Spleen (tissue), 11 donors: ENCODE results near the gene ECI1. TPM values are rescaled to one million over a fixed set of nuclear protein-coding genes. Genes with fewer than 3 reads are reported as not detected.

ENCODE experiments used
- DNase-seq: peaks from one replicate; pipeline ENCODE4 v3.0.0-alpha.2; 2020
- H3K27ac ChIP-seq, 8 donors: fragments of 200-600 bp; sonication (generic) in 7 of 8; 1 replicate in 4 of 8; 2 replicates in 4 of 8; pipeline versions ENCODE4 v1.5.0 to v1.8.0; 2016 to 2021; ENCODE audit warnings: inconsistent platforms in 4 of 8, mild to moderate bottlenecking in 4 of 8, moderate library complexity in 1 of 8
- H3K27me3 ChIP-seq, 7 donors: fragments of 200-600 bp; sonication (generic) in 6 of 7; replicated peaks in 1 of 7; 1 replicate in 4 of 7; 2 replicates in 3 of 7; pipeline versions ENCODE4 v1.5.0 to v1.8.0; 2016 to 2021; ENCODE audit warnings: inconsistent platforms in 3 of 7, mild to moderate bottlenecking in 1 of 7
- H3K36me3 ChIP-seq, 6 donors: fragments of 200-600 bp; sonication (generic) in 5 of 6; 1 replicate in 4 of 6; 2 replicates in 2 of 6; pipeline versions ENCODE4 v1.5.0 to v1.8.0; 2016 to 2021; ENCODE audit warnings: inconsistent platforms in 2 of 6
- H3K4me1 ChIP-seq, 6 donors: fragments of 200-600 bp; sonication (generic) in 5 of 6; 1 replicate in 3 of 6; 2 replicates in 3 of 6; pipeline versions ENCODE4 v1.5.0 to v1.8.0; 2016 to 2021; ENCODE audit warnings: inconsistent platforms in 3 of 6
- H3K4me3 ChIP-seq, 8 donors: fragments of 200-600 bp; sonication (generic) in 7 of 8; 1 replicate in 4 of 8; 2 replicates in 4 of 8; pipeline versions ENCODE4 v1.5.0 to v1.8.0; 2016 to 2021; ENCODE audit warnings: inconsistent platforms in 4 of 8, mild to moderate bottlenecking in 4 of 8, moderate library complexity in 2 of 8
- H3K9me3 ChIP-seq, 8 donors: fragments of 200-600 bp; sonication (generic) in 7 of 8; 1 replicate in 4 of 8; 2 replicates in 4 of 8; pipeline versions ENCODE4 v1.5.0 to v1.8.0; 2016 to 2021; ENCODE audit warnings: inconsistent platforms in 4 of 8
- POLR2A ChIP-seq, 3 donors: fragments of 450-650 bp; IDR thresholded peaks; one replicate each; pipeline ENCODE4 v1.5.1; 2017; ENCODE audit warnings: antibody characterized with exemption in 3 of 3, mild to moderate bottlenecking in 1 of 3
- POLR2AphosphoS5 ChIP-seq, 3 donors: sonication (generic); formaldehyde crosslinking; IDR thresholded peaks; one replicate each; pipeline ENCODE4 v1.5.1; 2017; ENCODE audit warnings: antibody characterized with exemption in 3 of 3
- WGBS, 5 donors: extraction: QIAGEN DNeasy Blood & Tissue Kit in 3 of 5; methylation state at CpG; one replicate each; pipeline versions ENCODE4 v1.1.5 to v1.1.7; 2013 to 2018; 5-methylcytosine and 5-hydroxymethylcytosine counted together
- intact Hi-C: fragments of 100-400 bp; cut with DNase I; formaldehyde crosslinking; loops from one replicate; pipeline ENCODE4 v1.15.0; 2023; ENCODE audit warnings: low total_unique reads
- polyA plus RNA-seq, 3 donors: library from polyadenylated mRNA; stranded (reverse); fragments of 200-250 nt; gene quantifications; one replicate each; pipeline ENCODE4 v1.2.1, GENCODE V29; 2013
- total RNA-seq, 7 donors: library from RNA; depleted of rRNA in 3 of 7; stranded (reverse); fragments of >200 nt in 3 of 7; fragmentation: NEBNext Ultra II Directional in 4 of 7; extraction: Animal tissue kit (Norgen Biotek cat#: 25700) in 4 of 7; gene quantifications; one replicate each; pipeline versions ENCODE4 v1.1.0 to v1.2.1, GENCODE V29; 2016 to 2021
- TF ChIP-seq, protein P1 (sequence below), 11 experiments: fragments of 200-600 bp in 7 of 11; fragments of 450-650 bp in 4 of 11; sonication (generic) in 4 of 11; IDR thresholded peaks in 8 of 11; conservative IDR thresholded peaks in 3 of 11; 1 replicate in 7 of 11; 2 replicates in 4 of 11; pipeline versions ENCODE4 v1.4.0 to v1.8.0; 2016 to 2021; ENCODE audit warnings: antibody characterized with exemption in 11 of 11, inconsistent platforms in 4 of 11, mild to moderate bottlenecking in 1 of 11
- donor health status: healthy with polysubstance abuse.
- donor health status: DM: no; HTN: no; CAD: no; lungs with moderate emphysema.
- donor health status: DM: no; HTN: no; CAD: no.
- donor health status: Bipolar disorder and iron deficiency.
- donor health status: healthy.
- donor health status: DM: no; HTN: no; CAD: no.
- donor health status: DM: yes; HTN: yes; CAD: no.

The ECI1 gene
- total and polyA plus RNA-seq, 10 donors, result 20.6 to 54.8 (median 34.0) TPM

DNA sequence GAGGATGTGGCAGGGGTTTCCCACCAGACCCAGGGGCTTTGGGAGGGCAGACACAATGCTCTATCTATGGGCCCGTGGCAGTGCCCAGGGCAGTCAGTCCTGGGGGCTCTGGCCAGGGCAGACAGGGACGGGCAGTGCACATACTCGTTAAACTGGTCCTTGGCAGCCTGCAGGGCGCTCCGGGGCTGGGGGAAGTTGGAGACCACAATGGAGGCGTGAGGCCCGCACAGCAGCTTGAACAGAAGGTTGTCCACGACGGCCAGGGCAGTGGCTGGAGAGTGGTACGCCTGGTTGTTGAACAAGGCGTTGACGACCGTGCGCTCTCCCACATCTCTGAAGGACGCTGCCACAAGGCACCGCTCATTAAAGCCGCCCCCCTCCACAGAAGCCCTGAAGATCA lies 35.2 kb upstream of the ECI1 start:
- no peaks in the 10 kb centered on the region for H3K9me3 ChIP-seq
- H3K4me3 ChIP-seq, result no peak overlapping the region
- no peak overlapping the region for H3K27ac ChIP-seq
- intact Hi-C loops, result no loop called here
- DNase-seq, result no peak
- 78 to 92% (median 88%) methylated on average over 15 to 17 of the region's 17 CpGs for WGBS, 5 donors
- peaks cover 0 to 81% (median 11%) of the 10 kb centered on the region in 6 donors for H3K36me3 ChIP-seq
- H3K27me3 ChIP-seq, result no peaks in the 10 kb centered on the region
- no peak for TF ChIP-seq POLR2AphosphoS5 (IDR thresholded peaks at IDR 0.05)
- TF ChIP-seq, protein P1, sequence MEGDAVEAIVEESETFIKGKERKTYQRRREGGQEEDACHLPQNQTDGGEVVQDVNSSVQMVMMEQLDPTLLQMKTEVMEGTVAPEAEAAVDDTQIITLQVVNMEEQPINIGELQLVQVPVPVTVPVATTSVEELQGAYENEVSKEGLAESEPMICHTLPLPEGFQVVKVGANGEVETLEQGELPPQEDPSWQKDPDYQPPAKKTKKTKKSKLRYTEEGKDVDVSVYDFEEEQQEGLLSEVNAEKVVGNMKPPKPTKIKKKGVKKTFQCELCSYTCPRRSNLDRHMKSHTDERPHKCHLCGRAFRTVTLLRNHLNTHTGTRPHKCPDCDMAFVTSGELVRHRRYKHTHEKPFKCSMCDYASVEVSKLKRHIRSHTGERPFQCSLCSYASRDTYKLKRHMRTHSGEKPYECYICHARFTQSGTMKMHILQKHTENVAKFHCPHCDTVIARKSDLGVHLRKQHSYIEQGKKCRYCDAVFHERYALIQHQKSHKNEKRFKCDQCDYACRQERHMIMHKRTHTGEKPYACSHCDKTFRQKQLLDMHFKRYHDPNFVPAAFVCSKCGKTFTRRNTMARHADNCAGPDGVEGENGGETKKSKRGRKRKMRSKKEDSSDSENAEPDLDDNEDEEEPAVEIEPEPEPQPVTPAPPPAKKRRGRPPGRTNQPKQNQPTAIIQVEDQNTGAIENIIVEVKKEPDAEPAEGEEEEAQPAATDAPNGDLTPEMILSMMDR (IDR thresholded peaks at IDR 0.05 in 8 of 11, conservative IDR thresholded peaks at IDR 0.05 in 3 of 11), result no peak
- TF ChIP-seq POLR2A (IDR thresholded peaks at IDR 0.05), result no peak
- no peaks in the 10 kb centered on the region for H3K4me1 ChIP-seq

DNA sequence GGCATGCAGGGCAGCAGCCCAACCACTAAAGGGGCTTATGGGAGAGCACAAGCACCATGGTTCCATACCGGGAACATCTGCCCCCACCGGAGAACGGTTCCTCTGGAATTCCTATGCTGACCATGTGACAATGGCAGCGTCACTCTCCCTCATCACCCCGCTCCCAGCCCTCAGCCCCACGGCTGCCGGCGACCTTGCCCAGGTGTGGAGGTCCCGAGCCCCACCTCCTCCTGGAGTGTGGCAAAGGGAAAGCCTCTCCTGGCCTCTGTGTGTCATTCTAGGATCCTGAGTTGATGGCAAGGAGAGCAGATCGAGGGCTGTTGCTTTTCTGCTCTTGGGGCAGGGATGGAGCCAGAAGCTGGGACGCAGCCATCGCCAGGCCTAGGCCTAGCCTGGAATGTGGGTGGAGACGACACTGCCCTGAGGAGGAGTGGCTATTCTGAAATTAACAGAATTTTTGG lies 34.4 kb upstream of the ECI1 start:
- no peak for TF ChIP-seq POLR2AphosphoS5 (IDR thresholded peaks at IDR 0.05)
- TF ChIP-seq POLR2A (IDR thresholded peaks at IDR 0.05), result no peak
- TF ChIP-seq, protein P1 (IDR thresholded peaks at IDR 0.05 in 8 of 11, conservative IDR thresholded peaks at IDR 0.05 in 3 of 11), result no peak
- Histone ChIP-seq H3K36me3 (peaks cover 0 to 78% (median 11%) of the 10 kb centered on the region in 6 donors), H3K27ac (no peak overlapping the region), H3K4me1 (no peaks in the 10 kb centered on the region), H3K9me3 (no peaks in the 10 kb centered on the region), H3K27me3 (no peaks in the 10 kb centered on the region), H3K4me3 (no peak overlapping the region)
- no peak for DNase-seq
- 82 to 89% (median 88%) methylated on average over 7 to 13 of the region's 13 CpGs for WGBS, 5 donors
- intact Hi-C loops, result no loop called here

DNA sequence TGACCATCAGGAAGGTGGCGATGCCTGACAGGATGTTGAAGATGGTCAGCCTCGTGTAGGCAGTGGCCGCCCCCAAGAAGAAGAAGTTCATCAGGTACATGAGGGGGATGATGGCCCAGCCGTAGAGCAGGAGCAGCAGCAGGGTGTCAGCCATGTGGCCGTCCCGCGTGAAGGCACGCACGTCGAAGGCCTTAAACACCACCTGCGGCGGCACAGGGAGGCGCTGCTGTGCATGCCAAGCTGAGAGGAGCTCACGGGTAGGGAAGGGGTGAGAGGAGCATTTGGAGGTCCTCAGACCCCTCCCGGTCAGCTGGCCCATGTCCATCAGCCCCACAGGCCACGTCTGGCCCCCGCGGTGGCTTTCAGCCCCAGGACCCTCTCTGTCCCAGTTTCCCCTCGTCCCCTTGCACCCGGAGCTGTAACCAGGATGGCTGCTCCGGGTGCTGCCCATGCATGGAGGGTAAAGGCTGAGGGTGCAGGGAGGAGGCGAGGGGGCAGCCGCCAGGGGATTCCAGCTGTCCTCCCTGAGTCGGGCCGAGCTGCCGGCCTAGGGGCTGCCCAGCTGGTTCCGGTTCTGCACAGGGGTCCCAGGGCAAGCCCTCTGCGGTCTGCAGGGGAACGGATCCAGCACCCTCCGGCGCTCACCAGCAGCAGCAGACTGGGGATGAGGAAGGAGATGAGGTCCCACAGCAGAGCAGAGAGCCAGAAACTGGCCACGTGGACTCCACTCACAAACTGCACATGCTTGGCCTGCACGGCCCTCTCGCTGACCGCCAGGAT lies 33.6 kb upstream of the ECI1 start:
- Histone ChIP-seq H3K27me3 (no peaks in the 10 kb centered on the region), H3K4me3 (no peak overlapping the region), H3K27ac (no peak overlapping the region), H3K4me1 (no peaks in the 10 kb centered on the region), H3K9me3 (no peaks in the 10 kb centered on the region), H3K36me3 (peaks cover 0 to 76% (median 9%) of the 10 kb centered on the region in 6 donors)
- TF ChIP-seq POLR2AphosphoS5 (IDR thresholded peaks at IDR 0.05), result peak in 1 of 3 donors; percentile 16
- TF ChIP-seq, protein P1 (IDR thresholded peaks at IDR 0.05 in 8 of 11, conservative IDR thresholded peaks at IDR 0.05 in 3 of 11), result no peak
- DNase-seq, result peak; percentile 59
- 86 to 95% (median 89%) methylated on average over 23 to 35 of the region's 35 CpGs for WGBS, 5 donors
- intact Hi-C loops, result no loop called here

DNA sequence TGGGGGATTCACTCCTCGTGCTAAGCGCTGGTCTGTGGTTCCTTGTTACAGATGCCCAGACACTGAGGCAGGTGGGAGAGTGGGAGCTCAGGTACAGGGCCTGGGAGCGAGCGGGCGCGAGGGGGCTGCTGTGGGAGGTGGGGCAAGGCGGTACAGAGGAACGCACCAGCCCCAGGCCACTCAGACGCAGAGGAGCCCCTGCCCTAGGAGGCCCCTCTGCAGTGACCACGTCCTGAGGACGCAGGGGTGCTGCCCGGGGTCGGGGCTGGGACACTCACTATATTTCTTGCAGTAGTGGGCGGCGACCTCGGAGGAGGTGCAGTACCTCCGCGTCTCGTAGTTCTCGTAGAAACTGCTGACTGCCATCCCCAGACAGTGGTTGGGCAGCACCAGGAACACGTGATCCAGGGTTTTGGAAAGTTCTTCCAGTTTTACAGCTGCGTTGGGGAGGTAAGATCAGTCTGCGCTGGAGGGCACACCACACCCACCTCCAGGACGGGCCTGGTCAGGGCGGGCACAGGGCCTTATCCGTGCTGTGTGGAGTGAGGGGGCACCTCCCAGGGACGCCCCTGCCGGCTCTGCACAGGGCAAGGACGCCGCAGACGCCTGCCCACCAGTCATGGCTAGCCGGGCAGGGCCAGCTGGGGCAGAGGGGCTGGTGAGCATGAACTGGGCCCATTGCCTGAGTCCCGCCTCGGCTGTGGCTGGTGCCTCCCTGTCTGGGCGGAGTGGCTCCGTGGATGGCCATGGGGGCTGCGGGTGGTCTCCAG lies 32.8 kb upstream of the ECI1 start:
- 86 to 94% (median 90%) methylated on average over 29 to 37 of the region's 37 CpGs for WGBS, 5 donors
- Histone ChIP-seq H3K27ac (no peak overlapping the region), H3K4me3 (no peak overlapping the region), H3K27me3 (no peaks in the 10 kb centered on the region), H3K36me3 (peaks cover 0 to 69% (median 9%) of the 10 kb centered on the region in 6 donors), H3K4me1 (no peaks in the 10 kb centered on the region), H3K9me3 (no peaks in the 10 kb centered on the region)
- no peak for TF ChIP-seq POLR2A (IDR thresholded peaks at IDR 0.05)
- no peak for TF ChIP-seq POLR2AphosphoS5 (IDR thresholded peaks at IDR 0.05)
- TF ChIP-seq, protein P1 (IDR thresholded peaks at IDR 0.05 in 8 of 11, conservative IDR thresholded peaks at IDR 0.05 in 3 of 11), result no peak
- intact Hi-C loops, result no loop called here
- DNase-seq, result peak; percentile 64
